ENCODE results near the gene DST.

DST gene

GRCh38 chr6:56601390-56601789 is 41.3 kb downstream of the DST start:
- no peak for DNase-seq (ENCODE audit: low read depth)
- no peak overlapping the region for H3K4me3 ChIP-seq (ENCODE audit: low read depth, low read length)
- TF ChIP-seq CTCF (IDR thresholded peaks at IDR 0.05; ENCODE audit: low read depth, low read length, missing control alignments), result no peak

GRCh38 chr6:56595490-56596122 is 47.1 kb downstream of the DST start:
- TF ChIP-seq CTCF (IDR thresholded peaks at IDR 0.05; ENCODE audit: low read depth, low read length, missing control alignments), result peak; percentile 63
- no peak overlapping the region for H3K4me3 ChIP-seq (ENCODE audit: low read depth, low read length)
- DNase-seq (ENCODE audit: low read depth), result peak; percentile 68

- H3K4me3 ChIP-seq (ENCODE audit: low read depth, low read length), result no peak overlapping the region
- TF ChIP-seq CTCF (IDR thresholded peaks at IDR 0.05; ENCODE audit: low read depth, low read length, missing control alignments), result no peak
- peak; percentile 26 for DNase-seq (ENCODE audit: low read depth)
These were observed 48.0 kb downstream of the DST start for GRCh38 chr6:56594699-56595098.

- no peak overlapping the region; the same call in 1 of the 2 replicates for H3K4me3 ChIP-seq (ENCODE audit: low read depth, low read length)
- DNase-seq (ENCODE audit: low read depth), result peak; percentile 90
- TF ChIP-seq CTCF (IDR thresholded peaks at IDR 0.05; ENCODE audit: low read depth, low read length, missing control alignments), result peak; percentile 23
These were observed 48.8 kb downstream of the DST start for GRCh38 chr6:56593801-56594318.

GRCh38 chr6:56582236-56582635 is 60.5 kb downstream of the DST start:
- no peak overlapping the region for H3K4me3 ChIP-seq (ENCODE audit: low read depth, low read length)
- DNase-seq (ENCODE audit: low read depth), result no peak
- no peak for TF ChIP-seq CTCF (IDR thresholded peaks at IDR 0.05; ENCODE audit: low read depth, low read length, missing control alignments)

- TF ChIP-seq CTCF (IDR thresholded peaks at IDR 0.05; ENCODE audit: low read depth, low read length, missing control alignments), result no peak
- no peak overlapping the region for H3K4me3 ChIP-seq (ENCODE audit: low read depth, low read length)
- no peak for DNase-seq (ENCODE audit: low read depth)
These were observed 61.3 kb downstream of the DST start for GRCh38 chr6:56581296-56581925.

All from GM12864 (cell line).